Kidney (tissue), 14 donors: ENCODE measurements around the gene NPM3. TPM values are rescaled to one million over a fixed set of nuclear protein-coding genes. Genes with fewer than 3 reads are reported as not detected.

Experiments used
- DNase-seq, 5 donors: peaks; one replicate each; pipeline ENCODE4 v3.0.0-alpha.2; 2013 to 2020
- FAIRE-seq: peaks from 2 replicates; lab custom pipeline; 2012; peaks lifted over from hg19 to GRCh38; lab: Jason Lieb, UNC
- H3K27ac ChIP-seq, 2 donors: one replicate each; pipeline ENCODE4 v1.7.0; 2013; ENCODE audit warnings: low read depth in 2 of 2, low read length in 2 of 2, inconsistent platforms in 1 of 2
- H3K27me3 ChIP-seq: one replicate; pipeline ENCODE4 v1.7.1; 2013; ENCODE audit warnings: low read length, inconsistent platforms; ENCODE audit not compliant: control insufficient read depth, insufficient read depth
- H3K36me3 ChIP-seq, 3 donors: one replicate each; pipeline versions ENCODE4 v1.7.0 to v1.7.1; 2013; ENCODE audit warnings: low read length in 3 of 3, control low read depth in 1 of 3, inconsistent platforms in 1 of 3; ENCODE audit not compliant: insufficient read depth in 3 of 3, control insufficient read depth in 2 of 3
- H3K4me1 ChIP-seq, 3 donors: one replicate each; pipeline versions ENCODE4 v1.7.0 to v1.7.1; 2013; ENCODE audit warnings: low read length in 3 of 3, inconsistent platforms in 1 of 3, low read depth in 1 of 3; ENCODE audit not compliant: control insufficient read depth in 2 of 3, insufficient read depth in 2 of 3
- H3K4me3 ChIP-seq, 3 donors: one replicate each; pipeline versions ENCODE4 v1.7.0 to v1.8.1; 2013; ENCODE audit warnings: low read length in 3 of 3, control low read depth in 1 of 3, inconsistent platforms in 1 of 3
- H3K9ac ChIP-seq, 3 donors: one replicate each; pipeline versions ENCODE4 v1.7.0 to v1.7.1; 2013; ENCODE audit warnings: low read length in 3 of 3, control low read depth in 1 of 3, inconsistent platforms in 1 of 3
- H3K9me3 ChIP-seq, 3 donors: one replicate each; pipeline versions ENCODE4 v1.7.0 to v1.7.1; 2013; ENCODE audit warnings: low read length in 3 of 3, control low read depth in 1 of 3, inconsistent platforms in 1 of 3; ENCODE audit not compliant: control insufficient read depth in 2 of 3, insufficient read depth in 1 of 3
- intact Hi-C: fragments of 100-400 bp; cut with DNase I; formaldehyde crosslinking; loops from one replicate; pipeline ENCODE4 v1.11.1; 2022
- polyA plus RNA-seq: library from polyadenylated mRNA; stranded (reverse); fragments of 350-450 nt; fragmentation: Illumina TruSeq; extraction: RNeasy Lipid Tissue Mini Kit (QIAGEN cat#74804); gene quantifications from one replicate; pipeline ENCODE4 v1.2.3, GENCODE V29; 2014; ENCODE audit warnings: low read depth, low replicate concordance; ENCODE audit not compliant: insufficient read depth
- total RNA-seq: library from RNA; stranded (reverse); fragmentation: NEBNext Ultra II Directional; extraction: Animal tissue kit (Norgen Biotek cat#: 25700); gene quantifications from one replicate; pipeline ENCODE4 v1.2.1, GENCODE V29; 2021
- TF ChIP-seq, protein P1 (sequence below): IDR thresholded peaks from 3 replicates; pipeline ENCODE4 v1.5.1; 2012; ENCODE audit warnings: mild to moderate bottlenecking, moderate library complexity, borderline replicate concordance; ENCODE audit not compliant: insufficient read depth; ENCODE audit errors: extremely low read depth
- donor health status: control.
- donor health status: control.
- donor health status: control.
- donor health status: control.
- donor health status: control.
- donor health status: DM: yes; HTN: yes; CAD: no.
- donor health status: Normal renal cell carcinoma (clear cell type).

NPM3 gene
- total and polyA plus RNA-seq, 2 donors from 2014 or later: 23.8 to 34.0 TPM

DNA sequence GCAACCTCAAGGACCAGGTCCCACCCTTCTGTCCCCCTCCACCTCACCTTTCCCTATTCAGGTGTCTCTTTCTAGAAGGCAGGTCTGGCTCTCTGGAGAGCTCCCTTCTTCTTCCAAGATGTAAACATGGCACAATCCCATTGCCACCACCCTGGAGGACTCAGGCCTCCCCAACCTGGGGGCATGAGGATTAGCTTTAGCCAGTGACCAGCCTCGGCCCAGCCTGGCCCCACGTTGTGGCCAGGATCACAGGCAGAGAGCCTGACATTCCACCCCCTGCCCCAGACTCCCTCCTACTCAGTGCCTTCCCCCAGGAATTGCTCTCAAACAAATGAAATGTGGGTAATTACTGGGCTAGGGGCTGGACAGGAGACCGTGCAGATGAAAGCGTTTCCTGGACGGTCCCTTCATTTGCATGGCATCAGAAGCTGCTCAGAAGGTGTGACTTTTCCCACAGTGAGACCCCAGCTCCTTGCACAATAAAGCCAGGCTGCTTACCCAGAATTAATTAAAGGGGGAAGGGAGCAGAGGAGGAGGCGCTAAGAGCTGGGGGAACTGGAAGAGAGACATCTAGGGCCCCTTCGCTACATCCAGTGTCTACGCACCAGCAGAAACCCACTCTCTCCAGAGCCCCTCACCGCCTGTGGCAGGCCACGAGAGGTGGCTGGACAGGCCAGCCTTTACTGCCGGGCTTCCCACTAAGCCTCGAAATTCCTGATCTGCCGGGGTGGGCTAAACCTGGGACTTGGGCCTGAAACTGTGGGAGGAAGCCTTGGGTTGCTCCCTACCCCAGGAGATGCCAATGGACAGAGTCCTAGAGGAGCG lies 15.1 kb downstream of the NPM3 start:
- FAIRE-seq (no peak), DNase-seq (peak in 3 of 5 donors; percentile 47 to 69 (median 65))
- H3K4me3 ChIP-seq: no peak overlapping the region
- H3K9me3 ChIP-seq: no peaks in the 10 kb centered on the region
- intact Hi-C loops: no loop called here
- no peak overlapping the region for H3K27ac ChIP-seq
- no peak overlapping the region for H3K9ac ChIP-seq
- peaks cover 0 to 8% (median 0%) of the 10 kb centered on the region in 3 donors for H3K4me1 ChIP-seq
- no peaks in the 10 kb centered on the region for H3K36me3 ChIP-seq
- TF ChIP-seq, protein P1, sequence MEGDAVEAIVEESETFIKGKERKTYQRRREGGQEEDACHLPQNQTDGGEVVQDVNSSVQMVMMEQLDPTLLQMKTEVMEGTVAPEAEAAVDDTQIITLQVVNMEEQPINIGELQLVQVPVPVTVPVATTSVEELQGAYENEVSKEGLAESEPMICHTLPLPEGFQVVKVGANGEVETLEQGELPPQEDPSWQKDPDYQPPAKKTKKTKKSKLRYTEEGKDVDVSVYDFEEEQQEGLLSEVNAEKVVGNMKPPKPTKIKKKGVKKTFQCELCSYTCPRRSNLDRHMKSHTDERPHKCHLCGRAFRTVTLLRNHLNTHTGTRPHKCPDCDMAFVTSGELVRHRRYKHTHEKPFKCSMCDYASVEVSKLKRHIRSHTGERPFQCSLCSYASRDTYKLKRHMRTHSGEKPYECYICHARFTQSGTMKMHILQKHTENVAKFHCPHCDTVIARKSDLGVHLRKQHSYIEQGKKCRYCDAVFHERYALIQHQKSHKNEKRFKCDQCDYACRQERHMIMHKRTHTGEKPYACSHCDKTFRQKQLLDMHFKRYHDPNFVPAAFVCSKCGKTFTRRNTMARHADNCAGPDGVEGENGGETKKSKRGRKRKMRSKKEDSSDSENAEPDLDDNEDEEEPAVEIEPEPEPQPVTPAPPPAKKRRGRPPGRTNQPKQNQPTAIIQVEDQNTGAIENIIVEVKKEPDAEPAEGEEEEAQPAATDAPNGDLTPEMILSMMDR: no peak
- H3K27me3 ChIP-seq: peaks cover 9% of the 10 kb centered on the region

GRCh38 chr10:101767600-101767945 lies 15.7 kb downstream of the NPM3 start:
- no peak overlapping the region for H3K4me3 ChIP-seq
- intact Hi-C loops: no loop called here
- DNase-seq (peak in 1 of 5 donors; percentile 67), FAIRE-seq (no peak)
- H3K27me3 ChIP-seq: peaks cover 4% of the 10 kb centered on the region
- no peaks in the 10 kb centered on the region for H3K36me3 ChIP-seq
- TF ChIP-seq, protein P1: no peak
- no peak overlapping the region for H3K27ac ChIP-seq
- no peaks in the 10 kb centered on the region for H3K9me3 ChIP-seq
- no peak overlapping the region for H3K9ac ChIP-seq
- peaks cover 0 to 8% (median 0%) of the 10 kb centered on the region in 3 donors for H3K4me1 ChIP-seq

GRCh38 chr10:101766753-101767599 lies 16.3 kb downstream of the NPM3 start:
- no peak overlapping the region for H3K4me3 ChIP-seq
- H3K27me3 ChIP-seq: no peaks in the 10 kb centered on the region
- intact Hi-C loops: no loop called here
- H3K36me3 ChIP-seq: no peaks in the 10 kb centered on the region
- TF ChIP-seq, protein P1: no peak
- no peak overlapping the region for H3K9ac ChIP-seq
- H3K27ac ChIP-seq: no peak overlapping the region
- H3K9me3 ChIP-seq: no peaks in the 10 kb centered on the region
- DNase-seq (no peak), FAIRE-seq (no peak)
- peaks cover 0 to 8% (median 0%) of the 10 kb centered on the region in 3 donors for H3K4me1 ChIP-seq
